ENCODE results near the gene CLEC18A.

GRCh38 chr16:69937465-69937951, 13.6 kb upstream of the CLEC18A start:
- TF ChIP-seq POLR2A (IDR thresholded peaks at IDR 0.05) (no peak), CTCF (IDR thresholded peaks at IDR 0.05) (no peak)

All from testis (tissue), 2 donors.